ENCODE results near the gene TP53.

TP53 gene

DNA sequence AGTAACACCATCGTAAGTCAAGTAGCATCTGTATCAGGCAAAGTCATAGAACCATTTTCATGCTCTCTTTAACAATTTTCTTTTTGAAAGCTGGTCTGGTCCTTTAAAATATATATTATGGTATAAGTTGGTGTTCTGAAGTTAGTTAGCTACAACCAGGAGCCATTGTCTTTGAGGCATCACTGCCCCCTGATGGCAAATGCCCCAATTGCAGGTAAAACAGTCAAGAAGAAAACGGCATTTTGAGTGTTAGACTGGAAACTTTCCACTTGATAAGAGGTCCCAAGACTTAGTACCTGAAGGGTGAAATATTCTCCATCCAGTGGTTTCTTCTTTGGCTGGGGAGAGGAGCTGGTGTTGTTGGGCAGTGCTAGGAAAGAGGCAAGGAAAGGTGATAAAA, 14.1 kb downstream of the TP53 start:
- TF ChIP-seq, protein P1, sequence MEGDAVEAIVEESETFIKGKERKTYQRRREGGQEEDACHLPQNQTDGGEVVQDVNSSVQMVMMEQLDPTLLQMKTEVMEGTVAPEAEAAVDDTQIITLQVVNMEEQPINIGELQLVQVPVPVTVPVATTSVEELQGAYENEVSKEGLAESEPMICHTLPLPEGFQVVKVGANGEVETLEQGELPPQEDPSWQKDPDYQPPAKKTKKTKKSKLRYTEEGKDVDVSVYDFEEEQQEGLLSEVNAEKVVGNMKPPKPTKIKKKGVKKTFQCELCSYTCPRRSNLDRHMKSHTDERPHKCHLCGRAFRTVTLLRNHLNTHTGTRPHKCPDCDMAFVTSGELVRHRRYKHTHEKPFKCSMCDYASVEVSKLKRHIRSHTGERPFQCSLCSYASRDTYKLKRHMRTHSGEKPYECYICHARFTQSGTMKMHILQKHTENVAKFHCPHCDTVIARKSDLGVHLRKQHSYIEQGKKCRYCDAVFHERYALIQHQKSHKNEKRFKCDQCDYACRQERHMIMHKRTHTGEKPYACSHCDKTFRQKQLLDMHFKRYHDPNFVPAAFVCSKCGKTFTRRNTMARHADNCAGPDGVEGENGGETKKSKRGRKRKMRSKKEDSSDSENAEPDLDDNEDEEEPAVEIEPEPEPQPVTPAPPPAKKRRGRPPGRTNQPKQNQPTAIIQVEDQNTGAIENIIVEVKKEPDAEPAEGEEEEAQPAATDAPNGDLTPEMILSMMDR (IDR thresholded peaks at IDR 0.05; ENCODE audit: insufficient read depth, low read depth, low read length, missing control alignments): peak; percentile 43
- DNase-seq (ENCODE audit: low read depth): peak; percentile 50
- H3K4me3 ChIP-seq (ENCODE audit: low read depth, low read length): no peak overlapping the region

- no peak for DNase-seq (ENCODE audit: low read depth)
- no peak overlapping the region for H3K4me3 ChIP-seq (ENCODE audit: low read depth, low read length)
- TF ChIP-seq, protein P1 (IDR thresholded peaks at IDR 0.05; ENCODE audit: insufficient read depth, low read depth, low read length, missing control alignments): no peak
Observed at GRCh38 chr17:7668482-7668881, 18.8 kb downstream of the TP53 start.

DNA sequence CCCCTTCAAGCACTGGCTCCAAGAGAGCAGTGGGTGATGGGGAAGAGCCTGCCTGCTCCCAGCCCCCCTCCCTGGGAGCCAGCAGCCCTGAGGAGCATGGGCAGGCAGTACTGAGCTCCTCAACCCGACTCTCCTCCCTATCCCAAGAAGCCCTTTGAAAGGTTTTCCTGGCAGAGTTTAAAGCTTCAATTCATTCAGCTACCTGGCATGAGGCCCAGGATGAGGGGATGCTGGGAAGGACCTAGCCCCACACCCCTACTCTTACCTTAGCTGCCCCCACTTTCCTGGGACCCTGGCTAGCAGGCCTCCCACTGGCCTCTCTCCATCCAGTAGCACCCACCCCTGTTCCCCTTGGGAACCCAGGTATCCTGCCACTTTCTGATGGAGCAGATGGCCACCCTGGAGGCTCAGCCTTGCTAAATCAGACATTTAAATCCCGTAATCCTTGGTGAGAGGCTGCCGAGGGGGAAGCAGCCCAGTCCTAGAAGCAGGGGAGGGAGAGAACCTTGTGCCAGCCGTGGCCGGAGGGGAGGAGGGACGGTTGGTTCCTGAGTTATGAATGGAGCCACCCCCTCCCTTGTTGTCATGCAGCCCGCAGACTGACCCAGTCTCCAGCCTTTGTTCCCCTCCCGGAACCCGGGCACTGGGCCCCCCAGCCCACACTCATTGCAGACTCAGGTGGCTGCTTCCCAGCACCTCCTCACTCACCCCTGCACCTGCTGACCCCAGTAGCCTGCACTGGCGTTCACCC, 19.5 kb downstream of the TP53 start:
- H3K4me3 ChIP-seq (ENCODE audit: low read depth, low read length): no peak overlapping the region
- DNase-seq (ENCODE audit: low read depth): no peak
- TF ChIP-seq, protein P1 (IDR thresholded peaks at IDR 0.05; ENCODE audit: insufficient read depth, low read depth, low read length, missing control alignments): no peak

- no peak for DNase-seq (ENCODE audit: low read depth)
- TF ChIP-seq, protein P1 (IDR thresholded peaks at IDR 0.05; ENCODE audit: insufficient read depth, low read depth, low read length, missing control alignments): no peak
Observed at GRCh38 chr17:7656958-7657609, 30.2 kb downstream of the TP53 start.

DNA sequence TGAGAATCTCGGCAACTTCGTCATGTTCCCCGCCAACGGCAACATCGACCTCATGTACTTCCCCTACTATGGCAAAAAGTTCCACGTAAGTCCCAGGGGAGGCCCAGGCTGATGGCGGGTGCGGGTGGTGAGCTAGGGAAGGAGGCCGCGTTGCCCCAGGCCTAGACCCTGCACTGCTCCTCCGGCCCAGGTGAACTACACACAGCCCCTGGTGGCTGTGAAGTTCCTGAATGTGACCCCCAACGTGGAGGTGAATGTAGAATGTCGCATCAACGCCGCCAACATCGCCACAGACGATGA, 31.8 kb downstream of the TP53 start:
- peak; percentile 40 for DNase-seq (ENCODE audit: low read depth)
- no peak overlapping the region for H3K4me3 ChIP-seq (ENCODE audit: low read depth, low read length)
- TF ChIP-seq, protein P1 (IDR thresholded peaks at IDR 0.05; ENCODE audit: insufficient read depth, low read depth, low read length, missing control alignments): no peak

More at GRCh38 chr17:7656958-7657609, 30.2 kb downstream of the TP53 start:
- H3K4me3 ChIP-seq (ENCODE audit: low read depth, low read length): no peak overlapping the region

- no peak for DNase-seq (ENCODE audit: low read depth)
- TF ChIP-seq, protein P1 (IDR thresholded peaks at IDR 0.05; ENCODE audit: insufficient read depth, low read depth, low read length, missing control alignments): no peak
- H3K4me3 ChIP-seq (ENCODE audit: low read depth, low read length): no peak overlapping the region
Observed at GRCh38 chr17:7654832-7655540, 32.3 kb downstream of the TP53 start.

All from GM12865 (cell line).